Spinal cord (tissue), 10 donors: Measurements from ENCODE around the gene SRP9. TPM values are rescaled to one million over a fixed set of nuclear protein-coding genes. Genes with fewer than 3 reads are reported as not detected.
"Not testable (repeated sequence)": the region's sequence is repeated elsewhere in the genome, so short reads cannot be mapped to it uniquely, and the experiment has no call there.

Source experiments
- DNase-seq, 6 donors: peaks; one replicate each; pipeline versions ENCODE4 v3.0.0 to v3.0.0-alpha.2; 2013 to 2015; ENCODE audit warnings: low spot score in 6 of 6, low read depth in 4 of 6
- H3K27ac ChIP-seq: one replicate; pipeline ENCODE4 v1.5.1; 2013; ENCODE audit warnings: low read depth, low read length, control low read depth
- H3K27me3 ChIP-seq: one replicate; pipeline ENCODE4 v1.6.1; 2013; ENCODE audit warnings: low read length; ENCODE audit not compliant: control insufficient read depth, insufficient read depth
- H3K36me3 ChIP-seq: one replicate; pipeline ENCODE4 v1.6.1; 2013; ENCODE audit warnings: low read length; ENCODE audit not compliant: control insufficient read depth, insufficient read depth
- H3K4me1 ChIP-seq: one replicate; pipeline ENCODE4 v1.6.1; 2013; ENCODE audit warnings: low read length; ENCODE audit not compliant: control insufficient read depth, insufficient read depth
- H3K4me3 ChIP-seq: one replicate; pipeline ENCODE4 v1.5.1; 2013; ENCODE audit warnings: low read depth, low read length, control low read depth
- H3K9me3 ChIP-seq: one replicate; pipeline ENCODE4 v1.6.1; 2013; ENCODE audit warnings: low read length; ENCODE audit not compliant: control insufficient read depth, insufficient read depth
- WGBS: methylation state at CpG from one replicate; pipeline ENCODE4 v1.1.5; 2013; ENCODE audit warnings: missing lambda C conversion rate; ENCODE audit not compliant: insufficient coverage; 5-methylcytosine and 5-hydroxymethylcytosine counted together
- polyA plus RNA-seq, 2 donors: library from polyadenylated mRNA; unstranded; fragments of 120-200 nt; gene quantifications; one replicate each; pipeline ENCODE4 v1.2.1, GENCODE V29; 2013; ENCODE audit not compliant: insufficient read length in 2 of 2
- small RNA-seq: library from RNA; depleted of rRNA; stranded (forward); fragments of <200 nt; gene quantifications from one replicate; pipeline ENCODE3, GENCODE V24; 2014; ENCODE audit warnings: low replicate concordance
- total RNA-seq, 2 donors: library from RNA; depleted of rRNA in 1 of 2; stranded (reverse); fragments of 120-200 nt in 1 of 2; fragments of >200 nt in 1 of 2; gene quantifications; one replicate each; pipeline versions ENCODE4 v1.2.3 to v1.2.4, GENCODE V29; 2013 to 2014
- donor health status: healthy.

The SRP9 gene
- total and polyA plus RNA-seq, 4 donors: 275 to 427 (median 361) TPM

DNA sequence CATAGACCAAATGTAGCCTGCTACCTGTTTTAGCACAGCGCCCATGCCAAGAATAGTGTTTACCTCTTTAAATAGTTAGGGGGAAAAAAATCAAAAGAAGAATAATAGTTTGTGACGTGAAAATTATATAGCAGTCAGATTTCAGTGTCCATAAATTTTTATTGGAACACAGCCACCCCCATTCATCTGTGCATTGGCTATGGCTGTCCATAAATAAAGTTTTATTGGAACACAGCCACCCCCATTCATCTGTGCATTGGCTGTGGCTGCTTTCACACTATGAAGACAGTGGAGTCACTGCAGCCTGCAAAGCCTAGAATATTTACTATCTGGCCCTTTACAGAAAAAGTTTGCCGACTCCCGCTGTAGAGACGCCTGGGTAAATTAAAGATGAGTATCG lies 53.2 kb downstream of the SRP9 start:
- peak in 1 of 6 donors; percentile 67 for DNase-seq
- Histone ChIP-seq H3K36me3 (peaks cover 32% of the 10 kb centered on the region), H3K27ac (no peak overlapping the region), H3K9me3 (no peaks in the 10 kb centered on the region), H3K27me3 (no peaks in the 10 kb centered on the region), H3K4me1 (peaks cover 13% of the 10 kb centered on the region), H3K4me3 (no peak overlapping the region)
- 100% methylated on average over 3 of the region's 6 CpGs for WGBS

GRCh38 chr1:225834417-225835329 lies 57.0 kb downstream of the SRP9 start:
- H3K27ac ChIP-seq: peak overlapping the region; percentile 44
- H3K9me3 ChIP-seq: no peaks in the 10 kb centered on the region
- H3K4me3 ChIP-seq: no peak overlapping the region
- H3K36me3 ChIP-seq: peaks cover 38% of the 10 kb centered on the region
- DNase-seq: peak in 1 of 6 donors; percentile 88
- H3K4me1 ChIP-seq: peaks cover 13% of the 10 kb centered on the region
- WGBS: 70% methylated on average over 5 of the region's 7 CpGs
- no peaks in the 10 kb centered on the region for H3K27me3 ChIP-seq

DNA sequence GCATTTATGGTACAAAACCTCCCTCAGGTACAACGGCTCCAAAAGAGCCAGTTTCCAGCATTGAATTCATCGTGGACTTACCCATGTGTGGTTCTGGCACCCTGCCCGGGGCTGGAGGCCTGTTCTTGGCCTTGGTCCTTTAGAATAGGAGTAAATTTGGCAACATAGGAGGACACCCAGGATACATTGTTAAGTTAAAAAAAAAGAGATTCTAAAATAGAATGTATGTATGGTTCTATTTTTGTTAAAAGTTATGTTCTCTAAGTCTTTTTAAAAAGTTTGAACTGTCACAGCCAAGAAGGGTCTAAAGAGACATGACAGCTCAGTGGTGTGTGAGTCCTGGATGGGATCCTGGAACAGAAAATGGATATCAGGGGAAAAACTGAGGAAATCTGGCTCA lies 58.2 kb downstream of the SRP9 start:
- H3K9me3 ChIP-seq: no peaks in the 10 kb centered on the region
- no peak overlapping the region for H3K4me3 ChIP-seq
- no peak overlapping the region for H3K27ac ChIP-seq
- H3K4me1 ChIP-seq: peaks cover 13% of the 10 kb centered on the region
- no peaks in the 10 kb centered on the region for H3K27me3 ChIP-seq
- 30% methylated on average over 3 of the region's 3 CpGs for WGBS
- peaks cover 45% of the 10 kb centered on the region for H3K36me3 ChIP-seq
- peak in 1 of 6 donors; percentile 60 for DNase-seq

GRCh38 chr1:225836296-225836695 lies 58.7 kb downstream of the SRP9 start:
- WGBS: 93% methylated on average over 3 of the region's 4 CpGs
- not testable (repeated sequence) for H3K27ac ChIP-seq, H3K4me3 ChIP-seq, H3K27me3 ChIP-seq, H3K9me3 ChIP-seq, DNase-seq
- Histone ChIP-seq H3K36me3 (peaks cover 42% of the 10 kb centered on the region), H3K4me1 (peaks cover 13% of the 10 kb centered on the region)

DNA sequence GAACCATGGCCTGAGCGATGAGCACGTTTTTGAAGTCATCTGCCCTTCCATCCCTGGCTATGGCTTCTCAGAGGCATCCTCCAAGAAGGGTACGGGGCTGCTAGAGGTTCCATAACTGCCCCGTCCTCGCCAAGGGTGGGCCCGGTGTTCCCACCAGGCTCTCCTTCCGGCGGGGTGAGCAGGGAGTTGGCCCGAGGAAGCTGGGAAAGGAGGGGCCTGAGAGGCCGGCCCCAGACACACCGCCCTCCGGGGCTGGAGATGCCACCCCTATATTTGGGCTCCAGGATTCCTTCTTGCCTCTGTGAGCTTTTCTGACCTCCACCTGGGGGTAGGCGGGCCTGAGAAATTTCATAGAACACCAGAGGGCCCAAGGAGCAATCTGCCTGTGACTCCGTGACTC lies 61.2 kb downstream of the SRP9 start:
- no peak for DNase-seq

More for the DNA sequence above, 61.2 kb downstream of the SRP9 start:
- H3K4me3 ChIP-seq: no peak overlapping the region
- H3K36me3 ChIP-seq: peaks cover 39% of the 10 kb centered on the region
- no peaks in the 10 kb centered on the region for H3K27me3 ChIP-seq
- H3K4me1 ChIP-seq: peaks cover 13% of the 10 kb centered on the region
- no peak overlapping the region for H3K27ac ChIP-seq
- no peaks in the 10 kb centered on the region for H3K9me3 ChIP-seq
- WGBS: 87% methylated on average over 14 of the region's 14 CpGs

Small RNA genes lying within 50 kb of the gene (small RNA-seq; reads per million reads assigned to genes)
- gene RNU6-1304P: not detected

Other genes starting within 250 kb of the SRP9 start
- gene ENAH, start 124.7 kb upstream of the SRP9 start, total RNA-seq: 10 to 100 TPM; 78.8 to 91.4 TPM
- gene ENAH, start 124.7 kb upstream of the SRP9 start, polyA plus RNA-seq: 100 to 1,000 TPM in 1 of 2 donors, 10 to 100 TPM in 1; 86.4 to 129 TPM
- 10 to 100 TPM; 36.4 to 95.4 TPM for gene EPHX1, start 32.3 kb downstream of the SRP9 start, total RNA-seq
- gene EPHX1, start 32.3 kb downstream of the SRP9 start, polyA plus RNA-seq: 10 to 100 TPM; 48.5 to 72.8 TPM
- 10 to 100 TPM; 40.3 to 59.7 TPM for gene TMEM63A, start 104.6 kb downstream of the SRP9 start, total RNA-seq
- 10 to 100 TPM; 87.0 to 97.8 TPM for gene TMEM63A, start 104.6 kb downstream of the SRP9 start, polyA plus RNA-seq
- under 1 TPM; 0.77 to 0.79 TPM for gene LEFTY1, start 111.3 kb downstream of the SRP9 start, total RNA-seq
- 1 to 10 TPM; 2.5 to 2.7 TPM for gene LEFTY1, start 111.3 kb downstream of the SRP9 start, polyA plus RNA-seq
- 10 to 100 TPM; 22.1 to 45.4 TPM for gene PYCR2, start 146.4 kb downstream of the SRP9 start, total RNA-seq
- gene PYCR2, start 146.4 kb downstream of the SRP9 start, polyA plus RNA-seq: 10 to 100 TPM; 58.3 to 61.9 TPM
- gene LEFTY2, start 163.4 kb downstream of the SRP9 start, total RNA-seq: under 1 TPM; 0.40 to 0.44 TPM
- under 1 TPM; 0.25 to 0.56 TPM for gene LEFTY2, start 163.4 kb downstream of the SRP9 start, polyA plus RNA-seq
- gene SDE2, start 221.5 kb downstream of the SRP9 start, total RNA-seq: 10 to 100 TPM; 20.6 to 44.2 TPM
- 10 to 100 TPM; 15.4 to 15.5 TPM for gene SDE2, start 221.5 kb downstream of the SRP9 start, polyA plus RNA-seq